C4-2B (cell line): Measurements from ENCODE around the gene SMYD5.
"Not testable (repeated sequence)": the region's sequence is repeated elsewhere in the genome, so short reads cannot be mapped to it uniquely, and the experiment has no call there.

Experiments
- H3K27ac ChIP-seq: fragments of 450-650 bp; 2 replicates; pipeline ENCODE4 v1.5.1; 2017
- ZFX ChIP-seq: fragments of 450-650 bp; IDR thresholded peaks from 2 replicates; pipeline ENCODE4 v1.6.1; 2017
- TF ChIP-seq, protein P1 (sequence below): fragments of 450-650 bp; conservative IDR thresholded peaks from 2 replicates; pipeline ENCODE4 v1.5.1; 2017; ENCODE audit warnings: mild to moderate bottlenecking

The SMYD5 gene

DNA sequence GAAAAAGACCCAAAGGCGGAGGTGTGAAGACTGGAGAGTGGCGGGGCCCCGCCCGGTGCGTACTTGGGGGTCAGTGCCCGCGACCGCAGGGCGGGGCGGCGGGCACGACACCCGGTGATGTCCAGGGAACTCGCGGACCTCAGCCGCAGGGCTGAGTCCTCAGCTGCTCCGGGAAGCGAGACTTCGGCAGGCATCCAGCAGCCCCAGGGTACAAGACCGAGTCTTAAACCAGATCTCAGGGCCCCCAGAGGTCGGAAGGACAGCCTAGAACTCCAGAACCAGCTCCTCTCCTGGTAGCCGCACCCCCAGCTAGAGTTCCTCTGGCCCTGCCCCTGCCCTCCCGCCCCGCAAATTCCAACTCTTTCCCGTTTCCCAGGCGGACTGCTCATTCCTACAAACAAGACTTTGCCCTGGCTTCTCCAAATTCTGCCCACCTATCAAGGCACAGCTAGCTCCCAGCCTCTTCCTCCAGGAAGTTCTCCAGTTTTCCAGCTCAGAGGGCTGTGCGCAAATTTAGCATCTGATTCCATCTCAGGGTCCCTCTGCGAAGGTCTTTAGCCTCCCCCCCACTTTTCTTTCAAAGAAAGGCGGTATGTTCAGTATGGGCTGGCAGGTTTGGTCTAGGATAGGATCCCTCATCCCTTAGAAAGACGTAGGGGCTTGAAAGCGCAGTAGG lies 37.7 kb upstream of the SMYD5 start:
- TF ChIP-seq, protein P1, sequence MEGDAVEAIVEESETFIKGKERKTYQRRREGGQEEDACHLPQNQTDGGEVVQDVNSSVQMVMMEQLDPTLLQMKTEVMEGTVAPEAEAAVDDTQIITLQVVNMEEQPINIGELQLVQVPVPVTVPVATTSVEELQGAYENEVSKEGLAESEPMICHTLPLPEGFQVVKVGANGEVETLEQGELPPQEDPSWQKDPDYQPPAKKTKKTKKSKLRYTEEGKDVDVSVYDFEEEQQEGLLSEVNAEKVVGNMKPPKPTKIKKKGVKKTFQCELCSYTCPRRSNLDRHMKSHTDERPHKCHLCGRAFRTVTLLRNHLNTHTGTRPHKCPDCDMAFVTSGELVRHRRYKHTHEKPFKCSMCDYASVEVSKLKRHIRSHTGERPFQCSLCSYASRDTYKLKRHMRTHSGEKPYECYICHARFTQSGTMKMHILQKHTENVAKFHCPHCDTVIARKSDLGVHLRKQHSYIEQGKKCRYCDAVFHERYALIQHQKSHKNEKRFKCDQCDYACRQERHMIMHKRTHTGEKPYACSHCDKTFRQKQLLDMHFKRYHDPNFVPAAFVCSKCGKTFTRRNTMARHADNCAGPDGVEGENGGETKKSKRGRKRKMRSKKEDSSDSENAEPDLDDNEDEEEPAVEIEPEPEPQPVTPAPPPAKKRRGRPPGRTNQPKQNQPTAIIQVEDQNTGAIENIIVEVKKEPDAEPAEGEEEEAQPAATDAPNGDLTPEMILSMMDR: no peak
- TF ChIP-seq ZFX: no peak
- no peak overlapping the region for H3K27ac ChIP-seq

DNA sequence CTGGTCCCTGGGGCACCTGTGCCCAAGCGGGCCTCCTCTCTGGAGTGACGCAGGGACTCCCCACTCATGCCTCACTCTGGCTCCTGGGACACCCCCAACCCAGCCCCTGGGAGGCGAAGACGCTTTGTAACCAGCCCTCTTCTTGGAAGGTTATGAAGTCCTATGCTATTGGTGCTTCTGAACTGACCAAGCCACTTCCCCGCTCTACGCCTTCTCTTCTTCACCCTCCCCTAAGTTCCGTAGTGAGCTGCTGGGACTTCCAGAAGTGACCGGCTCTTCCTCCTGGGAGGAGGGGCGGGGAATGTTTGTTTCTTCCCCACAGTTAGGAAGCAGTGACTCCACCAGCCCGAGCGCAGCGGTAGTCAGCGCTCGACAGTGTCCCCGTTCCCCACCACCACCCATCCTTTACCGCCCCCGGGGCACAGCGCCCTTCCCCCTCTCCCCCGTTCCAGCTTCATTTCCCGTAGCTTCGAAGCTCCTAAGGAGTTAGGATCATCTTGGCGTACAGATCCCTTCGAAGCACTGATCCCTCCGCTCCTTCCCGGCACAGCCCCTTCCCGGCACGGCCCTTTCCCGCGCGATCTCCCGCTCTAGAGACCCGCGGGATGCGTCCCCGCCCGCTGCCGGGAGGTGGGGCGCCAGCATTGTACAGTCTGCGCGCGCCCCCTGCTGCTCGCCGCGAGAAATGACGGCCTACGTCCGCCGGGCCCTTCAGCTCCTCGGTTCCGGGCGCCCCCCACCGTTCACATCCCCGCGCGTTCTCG lies 37.0 kb upstream of the SMYD5 start:
- TF ChIP-seq, protein P1: peak; percentile 91
- TF ChIP-seq ZFX: no peak
- H3K27ac ChIP-seq: peak overlapping the region; percentile 7; the same call in 1 of the 2 replicates

DNA sequence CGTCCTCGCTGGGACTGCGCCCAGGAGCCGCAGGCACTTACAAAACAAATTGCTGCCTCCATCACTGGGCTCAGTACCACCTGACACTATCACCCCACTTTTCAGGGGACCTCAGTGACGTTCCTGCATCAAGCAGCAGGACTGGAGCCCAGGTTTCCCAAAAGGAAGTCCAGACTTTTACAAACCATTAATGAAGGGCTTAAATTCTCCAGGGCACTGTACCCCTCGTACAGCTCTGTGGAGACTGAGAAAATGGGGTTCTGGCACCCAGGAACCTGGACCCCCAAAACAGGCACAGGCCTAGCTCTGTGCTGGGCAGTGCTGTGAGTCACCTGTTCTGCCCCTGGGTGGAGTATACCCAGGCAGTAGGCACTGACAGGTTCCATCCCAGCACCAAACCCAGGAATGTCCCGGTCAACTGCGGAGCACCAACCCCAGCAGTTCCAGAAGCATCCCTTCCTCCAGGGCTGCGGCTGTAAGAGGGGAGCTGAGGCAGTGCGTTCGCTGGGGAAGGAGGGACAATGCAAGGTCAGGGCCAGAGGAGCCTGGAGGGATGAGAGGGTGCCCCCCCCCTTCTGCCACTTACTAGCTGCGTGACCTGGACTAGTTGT lies 36.3 kb upstream of the SMYD5 start:
- TF ChIP-seq, protein P1: peak; percentile 72
- no peak for TF ChIP-seq ZFX
- no peak overlapping the region for H3K27ac ChIP-seq

DNA sequence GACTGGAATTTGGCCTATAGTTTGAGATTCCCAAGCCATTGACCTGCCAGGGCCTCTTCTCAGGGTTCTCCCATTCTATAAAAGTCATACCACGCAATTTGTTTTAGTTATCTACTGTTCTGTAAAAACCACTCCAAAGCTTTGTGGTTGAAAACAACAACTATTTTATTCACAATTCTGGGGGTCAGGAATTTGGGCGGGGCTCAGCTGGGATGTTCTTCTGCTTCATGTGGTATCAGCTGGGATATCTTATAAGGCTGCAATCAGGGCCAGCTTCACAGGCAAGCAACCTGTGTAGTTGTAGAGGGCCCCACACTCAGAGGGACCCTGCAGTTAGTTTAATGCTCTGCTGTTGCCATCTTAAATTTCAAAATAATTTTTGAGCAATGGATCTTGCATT lies 28.1 kb upstream of the SMYD5 start:
- H3K27ac ChIP-seq: no peak overlapping the region

DNA sequence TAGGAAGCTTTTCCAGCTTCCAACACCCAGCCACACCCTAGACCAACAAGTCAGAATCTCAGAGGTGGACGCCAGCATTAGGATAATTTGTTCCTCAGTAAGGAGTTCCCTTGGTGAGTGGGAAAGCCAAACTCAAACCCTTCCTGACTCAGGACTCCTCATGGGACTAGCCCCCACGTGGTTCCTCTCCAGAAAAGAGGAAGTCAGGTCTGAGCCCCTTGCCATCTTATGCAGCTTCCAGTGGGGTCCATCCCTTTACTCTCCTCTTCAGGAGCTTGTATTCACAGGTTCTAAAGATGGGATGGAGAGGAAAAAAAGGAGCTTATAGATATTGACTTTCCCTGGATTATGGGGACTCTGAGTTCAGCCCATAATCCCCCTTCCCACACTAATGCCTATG lies 26.5 kb upstream of the SMYD5 start:
- TF ChIP-seq, protein P1: no peak
- TF ChIP-seq ZFX: no peak
- no peak overlapping the region for H3K27ac ChIP-seq

More for the DNA sequence above, 28.1 kb upstream of the SMYD5 start:
- TF ChIP-seq, protein P1: no peak

DNA sequence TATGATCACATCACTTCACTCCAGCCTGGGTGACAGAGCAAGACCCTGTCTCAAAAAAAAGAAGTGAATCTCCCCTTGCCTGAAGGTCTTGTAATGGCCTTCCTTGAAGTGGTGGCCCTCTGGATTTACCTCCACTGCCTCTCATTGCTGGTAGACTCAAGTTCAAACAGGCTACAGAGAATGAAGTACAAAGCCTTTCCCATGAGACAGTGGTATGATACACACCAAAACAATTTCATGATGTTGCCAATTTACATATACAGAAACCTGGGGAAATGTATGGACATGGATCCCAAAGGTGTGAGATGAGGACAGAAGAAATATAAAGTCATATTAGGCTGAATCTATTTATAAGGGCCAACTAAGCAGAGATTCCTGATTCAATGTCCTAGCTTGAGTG lies 16.5 kb upstream of the SMYD5 start:
- TF ChIP-seq ZFX: no peak
- TF ChIP-seq, protein P1: no peak

DNA sequence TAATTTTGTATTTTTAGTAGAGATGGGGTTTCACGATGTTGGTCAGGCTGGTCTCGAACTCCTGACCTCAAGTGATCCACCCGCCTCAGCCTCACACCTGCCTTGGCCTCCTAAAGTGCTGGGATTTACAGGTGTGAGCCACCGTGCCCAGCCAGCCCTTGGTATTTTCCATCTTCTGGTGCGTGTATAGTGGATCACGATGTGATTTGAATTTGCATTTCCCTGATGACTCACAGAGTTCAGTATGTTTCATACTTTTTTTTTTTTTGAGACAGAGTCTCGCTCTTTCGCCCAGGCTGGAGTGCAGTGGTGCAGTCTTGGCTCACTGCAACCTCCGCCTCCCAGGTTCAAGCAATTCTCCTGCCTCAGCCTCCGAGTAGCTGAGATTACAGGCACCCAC lies 13.8 kb upstream of the SMYD5 start:
- not testable (repeated sequence) for H3K27ac ChIP-seq

More for the DNA sequence above, 16.5 kb upstream of the SMYD5 start:
- no peak overlapping the region for H3K27ac ChIP-seq
